AG09319 (cell line): ENCODE results near the gene TEDC1.

Experiments used
- DNase-seq: peaks from one replicate; pipeline ENCODE4 v3.0.0-alpha.2; 2010; ENCODE audit warnings: low read depth; ENCODE audit errors: extremely low read depth
- TF ChIP-seq, protein P1 (sequence below): IDR thresholded peaks from 2 replicates; pipeline ENCODE4 v1.5.1; 2011; ENCODE audit warnings: low read depth, mild to moderate bottlenecking, inconsistent platforms, low read length, moderate library complexity

Gene TEDC1

DNA sequence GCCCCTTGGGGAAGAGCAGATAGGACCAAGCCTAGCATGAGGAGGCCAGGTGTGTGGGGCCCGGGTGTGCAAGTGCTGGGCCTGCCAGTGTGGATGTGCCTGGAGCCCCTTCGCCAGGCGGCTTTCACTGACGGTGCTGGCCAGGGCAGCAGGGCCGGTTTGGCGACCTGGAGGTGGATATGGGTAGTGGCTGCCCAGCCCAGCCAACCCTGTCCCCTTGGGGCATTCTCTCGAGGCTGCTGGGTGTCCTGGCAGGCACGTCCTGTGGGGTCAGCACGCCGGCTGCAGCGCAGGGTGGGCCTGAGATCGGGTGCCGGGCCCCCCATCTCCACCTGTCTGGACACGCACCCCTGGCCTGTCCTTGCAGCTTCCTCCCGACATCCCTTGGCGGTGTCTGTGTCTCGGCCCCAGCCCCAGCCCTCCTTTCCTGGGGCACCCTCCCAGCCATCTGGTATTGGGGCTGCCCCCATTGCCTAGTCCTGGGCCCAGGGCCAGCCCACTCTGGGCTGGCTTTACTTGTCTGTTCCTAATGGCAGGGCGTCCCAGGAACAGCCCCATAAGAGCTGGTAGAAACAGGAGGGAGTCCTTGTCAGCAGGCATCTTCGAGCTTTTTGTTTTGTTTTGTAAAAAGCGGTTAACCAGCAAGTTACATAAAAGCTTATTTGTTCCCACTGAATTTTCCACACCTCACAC is 23.7 kb upstream of the TEDC1 start:
- no peak for DNase-seq
- TF ChIP-seq, protein P1, sequence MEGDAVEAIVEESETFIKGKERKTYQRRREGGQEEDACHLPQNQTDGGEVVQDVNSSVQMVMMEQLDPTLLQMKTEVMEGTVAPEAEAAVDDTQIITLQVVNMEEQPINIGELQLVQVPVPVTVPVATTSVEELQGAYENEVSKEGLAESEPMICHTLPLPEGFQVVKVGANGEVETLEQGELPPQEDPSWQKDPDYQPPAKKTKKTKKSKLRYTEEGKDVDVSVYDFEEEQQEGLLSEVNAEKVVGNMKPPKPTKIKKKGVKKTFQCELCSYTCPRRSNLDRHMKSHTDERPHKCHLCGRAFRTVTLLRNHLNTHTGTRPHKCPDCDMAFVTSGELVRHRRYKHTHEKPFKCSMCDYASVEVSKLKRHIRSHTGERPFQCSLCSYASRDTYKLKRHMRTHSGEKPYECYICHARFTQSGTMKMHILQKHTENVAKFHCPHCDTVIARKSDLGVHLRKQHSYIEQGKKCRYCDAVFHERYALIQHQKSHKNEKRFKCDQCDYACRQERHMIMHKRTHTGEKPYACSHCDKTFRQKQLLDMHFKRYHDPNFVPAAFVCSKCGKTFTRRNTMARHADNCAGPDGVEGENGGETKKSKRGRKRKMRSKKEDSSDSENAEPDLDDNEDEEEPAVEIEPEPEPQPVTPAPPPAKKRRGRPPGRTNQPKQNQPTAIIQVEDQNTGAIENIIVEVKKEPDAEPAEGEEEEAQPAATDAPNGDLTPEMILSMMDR, result no peak

DNA sequence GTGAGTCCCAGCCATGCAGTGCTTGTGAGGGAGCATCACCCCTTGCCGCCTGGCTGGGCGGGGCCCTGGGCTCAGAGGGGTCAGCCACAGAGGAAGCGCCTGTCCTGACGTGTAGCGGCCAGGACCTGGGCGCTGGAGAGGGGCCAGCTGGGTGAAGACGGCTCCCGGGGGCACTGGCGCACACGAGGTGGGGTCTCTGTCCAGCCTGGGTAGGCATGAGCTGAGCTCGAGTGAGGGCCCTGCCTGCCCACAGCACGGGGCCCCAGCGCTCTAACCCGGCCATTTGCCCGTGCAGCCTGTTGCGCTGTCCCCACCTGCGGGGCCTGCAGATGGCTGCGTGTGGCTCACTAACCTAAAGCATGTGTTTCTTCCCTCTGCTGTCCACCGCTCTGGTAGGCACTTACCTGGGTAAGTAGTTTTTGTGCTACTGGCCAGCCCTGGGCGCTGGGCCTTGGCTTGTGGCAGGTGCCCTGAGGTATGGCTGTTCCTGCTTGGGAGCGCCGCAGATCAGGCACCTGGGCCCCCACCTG is 23.0 kb upstream of the TEDC1 start:
- DNase-seq, result no peak
- TF ChIP-seq, protein P1, result no peak

DNA sequence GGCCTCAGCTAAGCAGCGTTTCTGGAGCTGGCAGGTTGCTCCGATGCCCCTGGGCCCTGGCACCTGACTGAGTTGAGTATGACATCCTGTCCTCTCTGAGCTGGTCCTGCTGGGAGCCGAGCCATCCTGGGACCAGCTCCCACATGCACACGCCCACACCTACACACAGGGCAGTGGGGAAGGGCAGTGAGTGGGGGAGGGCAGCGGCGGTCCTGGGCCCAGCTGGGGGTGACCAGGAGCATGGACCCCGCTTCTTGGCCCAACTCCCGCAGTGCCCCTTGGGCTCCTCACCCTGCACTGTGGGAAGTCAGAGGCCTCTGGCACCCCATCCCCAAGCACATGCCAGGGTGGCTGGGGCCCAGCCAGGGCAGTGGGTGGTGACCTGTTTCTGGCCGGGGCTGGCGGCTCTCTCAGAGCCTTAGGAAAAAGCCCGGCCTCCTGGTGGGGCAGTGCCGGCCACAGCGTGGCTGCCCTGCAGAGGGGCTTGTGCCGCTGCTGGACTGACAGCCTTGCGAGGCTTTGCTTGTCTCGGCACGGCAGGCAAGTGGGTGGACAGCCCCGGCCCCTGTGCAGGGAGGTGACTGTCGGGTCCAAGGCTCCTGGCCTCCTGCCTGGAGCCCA is 22.3 kb upstream of the TEDC1 start:
- DNase-seq, result no peak

DNA sequence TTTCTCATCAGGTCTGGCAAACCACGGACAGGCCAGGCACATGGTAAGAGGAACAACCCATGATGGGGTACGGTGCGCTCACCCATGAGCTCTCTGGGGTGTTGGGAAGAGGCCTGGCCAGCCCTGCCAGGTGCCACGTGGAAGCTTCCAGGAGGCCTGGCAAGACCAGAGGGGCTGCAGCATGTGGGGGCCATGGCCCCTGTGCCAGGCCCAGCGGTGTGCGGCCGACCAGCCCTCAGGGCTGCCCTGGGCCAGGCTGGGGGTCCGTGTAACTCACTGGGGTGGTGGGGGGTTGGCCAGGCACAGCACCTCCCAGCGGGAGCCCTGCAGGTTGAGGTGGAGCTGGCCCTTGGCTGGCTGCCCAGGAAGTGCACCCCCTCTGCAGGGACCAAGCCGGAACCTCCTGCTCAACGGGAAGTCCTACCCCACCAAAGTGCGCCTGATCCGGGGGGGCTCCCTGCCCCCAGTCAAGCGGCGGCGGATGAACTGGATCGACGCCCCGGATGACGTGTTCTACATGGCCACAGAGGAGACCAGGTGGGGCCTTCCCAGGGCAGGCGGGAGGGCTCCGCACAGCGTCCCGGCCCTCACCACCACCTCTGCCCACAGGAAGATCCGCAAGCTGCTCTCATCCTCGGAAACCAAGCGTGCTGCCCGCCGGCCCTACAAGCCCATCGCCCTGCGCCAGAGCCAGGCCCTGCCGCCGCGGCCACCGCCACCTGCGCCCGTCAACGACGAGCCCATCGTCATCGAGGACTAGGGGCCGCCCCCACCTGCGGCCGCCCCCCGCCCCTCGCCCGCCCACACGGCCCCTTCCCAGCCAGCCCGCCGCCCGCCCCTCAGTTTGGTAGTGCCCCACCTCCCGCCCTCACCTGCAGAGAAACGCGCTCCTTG is 21.3 kb upstream of the TEDC1 start:
- DNase-seq, result no peak

More for the DNA sequence above, 22.3 kb upstream of the TEDC1 start:
- TF ChIP-seq, protein P1, result no peak

DNA sequence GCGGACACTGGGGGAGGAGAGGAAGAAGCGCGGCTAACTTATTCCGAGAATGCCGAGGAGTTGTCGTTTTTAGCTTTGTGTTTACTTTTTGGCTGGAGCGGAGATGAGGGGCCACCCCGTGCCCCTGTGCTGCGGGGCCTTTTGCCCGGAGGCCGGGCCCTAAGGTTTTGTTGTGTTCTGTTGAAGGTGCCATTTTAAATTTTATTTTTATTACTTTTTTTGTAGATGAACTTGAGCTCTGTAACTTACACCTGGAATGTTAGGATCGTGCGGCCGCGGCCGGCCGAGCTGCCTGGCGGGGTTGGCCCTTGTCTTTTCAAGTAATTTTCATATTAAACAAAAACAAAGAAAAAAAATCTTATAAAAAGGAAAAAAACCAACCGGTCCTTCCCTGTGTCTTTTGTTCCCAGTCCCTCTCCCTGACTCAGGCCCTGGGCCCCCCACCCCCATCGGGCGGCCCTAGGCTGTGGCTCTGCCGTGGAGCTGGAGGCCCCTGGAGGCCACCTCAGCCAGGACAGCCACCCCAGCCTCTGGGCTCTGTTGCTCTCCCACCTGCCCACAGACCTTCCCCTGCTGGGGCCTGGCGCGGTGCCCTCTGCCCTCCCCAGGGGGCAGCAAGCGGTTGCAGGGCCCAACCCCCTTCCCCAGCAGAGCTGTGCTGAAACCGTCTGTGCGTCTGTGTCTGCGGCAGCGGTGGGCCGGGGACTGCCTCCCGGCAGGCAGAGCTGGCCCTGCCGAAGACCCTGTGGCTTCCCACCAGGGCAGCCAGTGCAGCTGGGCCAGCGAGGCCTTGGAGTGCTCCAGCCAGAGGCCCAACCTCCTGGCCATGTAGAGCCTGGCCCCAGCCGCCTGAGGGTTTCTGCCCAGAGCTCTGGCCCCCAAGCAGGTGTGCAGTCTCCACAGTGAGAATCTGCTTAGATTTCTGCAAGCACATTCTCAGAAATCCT is 20.4 kb upstream of the TEDC1 start:
- TF ChIP-seq, protein P1, result no peak
- no peak for DNase-seq

More for the DNA sequence above, 21.3 kb upstream of the TEDC1 start:
- TF ChIP-seq, protein P1, result no peak

DNA sequence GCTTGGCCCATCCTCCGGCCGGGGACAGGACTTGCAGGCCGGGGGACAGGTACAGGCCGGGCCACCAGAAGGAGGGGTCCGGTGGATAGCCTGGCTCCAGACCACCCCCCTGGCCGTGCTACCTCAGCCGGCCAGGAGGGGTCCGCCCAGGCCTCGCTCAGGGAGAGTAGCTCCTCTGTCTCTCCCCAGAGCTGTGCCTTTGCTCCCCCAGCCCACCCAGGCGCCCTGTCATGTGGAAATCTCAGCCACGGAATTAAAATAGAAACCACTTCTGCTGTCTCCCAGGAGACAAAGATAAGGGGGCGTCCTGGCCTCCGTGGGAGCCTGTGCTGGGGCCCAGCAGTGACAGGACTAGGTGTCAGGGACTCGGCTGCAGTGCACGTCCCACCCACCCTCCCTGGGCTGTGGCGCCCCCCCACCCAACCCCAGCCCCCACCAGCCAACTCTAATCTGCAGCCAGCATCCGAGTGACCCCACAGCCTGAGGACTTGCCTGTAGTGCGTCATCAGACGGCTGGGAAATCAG is 19.7 kb upstream of the TEDC1 start:
- TF ChIP-seq, protein P1, result no peak
- DNase-seq, result no peak
